ENCODE results near the gene KCNJ9.

DNA sequence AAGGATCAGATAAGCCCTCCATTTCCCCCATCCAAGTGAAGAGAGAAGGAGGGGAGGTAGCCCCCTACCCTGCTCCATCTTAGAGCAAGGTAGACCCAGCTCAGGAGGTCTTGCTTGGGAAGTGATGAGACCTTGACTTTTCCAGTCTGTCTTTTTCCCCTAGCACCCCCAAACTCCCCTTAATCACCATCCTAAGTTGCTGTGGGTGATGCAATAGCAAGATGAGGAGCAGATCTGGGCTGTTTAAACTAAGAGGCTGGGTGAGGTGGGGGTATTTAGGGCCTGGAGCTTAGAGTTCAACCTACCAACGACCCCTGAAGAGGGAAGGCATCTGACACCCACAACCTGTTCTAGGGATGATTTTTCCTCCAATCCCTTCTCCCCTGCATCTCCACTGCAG, 36.0 kb downstream of the KCNJ9 start:
- TF ChIP-seq, protein P1, sequence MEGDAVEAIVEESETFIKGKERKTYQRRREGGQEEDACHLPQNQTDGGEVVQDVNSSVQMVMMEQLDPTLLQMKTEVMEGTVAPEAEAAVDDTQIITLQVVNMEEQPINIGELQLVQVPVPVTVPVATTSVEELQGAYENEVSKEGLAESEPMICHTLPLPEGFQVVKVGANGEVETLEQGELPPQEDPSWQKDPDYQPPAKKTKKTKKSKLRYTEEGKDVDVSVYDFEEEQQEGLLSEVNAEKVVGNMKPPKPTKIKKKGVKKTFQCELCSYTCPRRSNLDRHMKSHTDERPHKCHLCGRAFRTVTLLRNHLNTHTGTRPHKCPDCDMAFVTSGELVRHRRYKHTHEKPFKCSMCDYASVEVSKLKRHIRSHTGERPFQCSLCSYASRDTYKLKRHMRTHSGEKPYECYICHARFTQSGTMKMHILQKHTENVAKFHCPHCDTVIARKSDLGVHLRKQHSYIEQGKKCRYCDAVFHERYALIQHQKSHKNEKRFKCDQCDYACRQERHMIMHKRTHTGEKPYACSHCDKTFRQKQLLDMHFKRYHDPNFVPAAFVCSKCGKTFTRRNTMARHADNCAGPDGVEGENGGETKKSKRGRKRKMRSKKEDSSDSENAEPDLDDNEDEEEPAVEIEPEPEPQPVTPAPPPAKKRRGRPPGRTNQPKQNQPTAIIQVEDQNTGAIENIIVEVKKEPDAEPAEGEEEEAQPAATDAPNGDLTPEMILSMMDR (IDR thresholded peaks at IDR 0.05): no peak
- TF ChIP-seq POLR2AphosphoS5 (IDR thresholded peaks at IDR 0.05; ENCODE audit: insufficient read depth in 1 of 2, low read depth in 1 of 2) (no peak), POLR2A (IDR thresholded peaks at IDR 0.05) (no peak)
